Activated CD4-positive, alpha-beta T cell treated with anti-CD3 and anti-CD28 coated beads, Interleukin-2, Interleukin-4, amounts not matched to agents 100 ng/mL and 50 ng/mL, durations not matched to agents 16 hours and 8 hours (primary cell): Measurements from ENCODE around the gene MEP1B.
"Not testable (repeated sequence)": the region's sequence is repeated elsewhere in the genome, so short reads cannot be mapped to it uniquely, and the experiment has no call there.

ENCODE experiments used
- DNase-seq: peaks from one replicate; pipeline ENCODE4 v3.0.0-alpha.2; 2020; ENCODE audit warnings: low spot score

Gene MEP1B

GRCh38 chr18:32189790-32190189, at the start of gene MEP1B:
TSS of gene MEP1B (plus strand) at chr18:32190039. CDS start at chr18:32190071, 32 bp downstream.
- no peak for DNase-seq

- no peak for DNase-seq
Measured at GRCh38 chr18:32148185-32148870, 41.5 kb upstream of the MEP1B start.

- peak; percentile 55 for DNase-seq
Measured at GRCh38 chr18:32152705-32153448, 37.0 kb upstream of the MEP1B start.

GRCh38 chr18:32156855-32157254, 33.0 kb upstream of the MEP1B start:
- DNase-seq: no peak

- DNase-seq: no peak
Measured at GRCh38 chr18:32157580-32157979, 32.3 kb upstream of the MEP1B start.

- DNase-seq: peak; percentile 78
Measured at GRCh38 chr18:32158108-32158624, 31.7 kb upstream of the MEP1B start.

- not testable (repeated sequence) for DNase-seq
Measured at GRCh38 chr18:32158631-32159030, 31.2 kb upstream of the MEP1B start.

- DNase-seq: no peak
Measured at GRCh38 chr18:32160547-32160946, 29.3 kb upstream of the MEP1B start.

GRCh38 chr18:32167980-32168730, 21.7 kb upstream of the MEP1B start:
- no peak for DNase-seq

GRCh38 chr18:32173654-32174053, 16.2 kb upstream of the MEP1B start:
- DNase-seq: no peak

- no peak for DNase-seq
Measured at GRCh38 chr18:32174719-32175118, 15.1 kb upstream of the MEP1B start.

GRCh38 chr18:32175265-32175664, 14.6 kb upstream of the MEP1B start:
- no peak for DNase-seq

- DNase-seq: not testable (repeated sequence)
Measured at GRCh38 chr18:32176745-32177144, 13.1 kb upstream of the MEP1B start.

GRCh38 chr18:32177530-32177929, 12.3 kb upstream of the MEP1B start:
- DNase-seq: no peak

GRCh38 chr18:32183503-32183902, 6.3 kb upstream of the MEP1B start:
- no peak for DNase-seq

- no peak for DNase-seq
Measured at GRCh38 chr18:32190209-32190608, 370 bp downstream of the MEP1B start.

- no peak for DNase-seq
Measured at GRCh38 chr18:32195881-32196815, 6.3 kb downstream of the MEP1B start.

- DNase-seq: no peak
Measured at GRCh38 chr18:32200766-32201165, 10.9 kb downstream of the MEP1B start.

GRCh38 chr18:32201948-32202672, 12.3 kb downstream of the MEP1B start:
- no peak for DNase-seq

GRCh38 chr18:32208023-32208422, 18.2 kb downstream of the MEP1B start:
- no peak for DNase-seq

- DNase-seq: no peak
Measured at GRCh38 chr18:32208577-32208976, 18.7 kb downstream of the MEP1B start.
